Activated CD4-positive, alpha-beta memory T cell treated with anti-CD3 and anti-CD28 coated beads, Interleukin-2, amount 10 ng/mL, durations not matched to agents 7 days and 5 days (primary cell): ENCODE measurements around the gene ERCC6. TPM values are rescaled to one million over a fixed set of nuclear protein-coding genes. Genes with fewer than 3 reads are reported as not detected.

Source experiments
- CTCF ChIA-PET: fragments of 350-600 bp; sonication (Branson Sonifier 250); formaldehyde crosslinking; loops from one replicate; lab custom pipeline; 2021; ENCODE audit warnings: antibody characterized with exemption, inconsistent platforms; lab: Charles Lee
- POLR2A ChIA-PET: fragments of 350-600 bp; sonication (Branson Sonifier 250); formaldehyde crosslinking; loops from one replicate; lab custom pipeline; 2021; ENCODE audit warnings: antibody characterized with exemption; lab: Charles Lee
- DNase-seq: peaks from one replicate; pipeline ENCODE4 v3.0.0-alpha.2; 2020
- H3K27ac Mint-ChIP-seq: one replicate; pipeline ENCODE4 v1.8.0; 2021; ENCODE audit warnings: mild to moderate bottlenecking, mixed read lengths
- H3K27me3 Mint-ChIP-seq: one replicate; pipeline ENCODE4 v1.8.0; 2021; ENCODE audit warnings: mixed read lengths
- H3K36me3 Mint-ChIP-seq: one replicate; pipeline ENCODE4 v1.8.0; 2021; ENCODE audit warnings: low read depth, mixed read lengths
- H3K4me1 Mint-ChIP-seq: one replicate; pipeline ENCODE4 v1.8.0; 2021; ENCODE audit warnings: mixed read lengths
- H3K4me3 Mint-ChIP-seq: one replicate; pipeline ENCODE4 v1.8.0; 2021; ENCODE audit warnings: mild to moderate bottlenecking, mixed read lengths
- H3K9me3 Mint-ChIP-seq: one replicate; pipeline ENCODE4 v1.8.0; 2021; ENCODE audit warnings: mixed read lengths
- total RNA-seq, 2 experiments: library from RNA; stranded (reverse); gene quantifications; one replicate each; pipeline ENCODE4 v1.2.3, GENCODE V29; 2021

The ERCC6 gene
- total RNA-seq, 2 experiments from 2014 or later: 24.9 to 29.2 TPM

- POLR2A ChIA-PET: interaction anchor here (1.5 to 2.1 kb wide), 4 partner anchors 11 to 21 kb away, joined by 3 to 16 read pairs (median 6); no protein-coding TSS in a partner anchor
- Mint-ChIP-seq H3K27ac (no peak overlapping the region), H3K9me3 (peaks cover 7% of the 10 kb centered on the region), H3K4me3 (no peak overlapping the region), H3K27me3 (peaks cover 9% of the 10 kb centered on the region), H3K4me1 (peaks cover 33% of the 10 kb centered on the region), H3K36me3 (peaks cover 7% of the 10 kb centered on the region)
- CTCF ChIA-PET: interaction anchor here (1.4 to 1.6 kb wide), 2 partner anchors 16 to 133 kb away, joined by 3 to 6 read pairs; no protein-coding TSS in a partner anchor
- no peak for DNase-seq
Observed at GRCh38 chr10:49540056-49540797, 1.3 kb upstream of the ERCC6 start.

- Mint-ChIP-seq H3K27me3 (peaks cover 9% of the 10 kb centered on the region), H3K4me3 (peak overlapping the region; percentile 87), H3K4me1 (peaks cover 39% of the 10 kb centered on the region), H3K27ac (peak overlapping the region; percentile 92), H3K9me3 (peaks cover 3% of the 10 kb centered on the region), H3K36me3 (peaks cover 7% of the 10 kb centered on the region)
- ChIA-PET POLR2A (interaction anchor here (0.8 to 2.1 kb wide), 13 partner anchors 8 to 1233 kb away, joined by 3 to 16 read pairs (median 3); partner anchors contain the start of gene TMEM273), CTCF (interaction anchor here (0.9 to 1.7 kb wide), 10 partner anchors 15 to 883 kb away, joined by 3 to 10 read pairs (median 6); no protein-coding TSS in a partner anchor)
- no peak for DNase-seq
Observed at GRCh38 chr10:49539320-49539885, 482 bp upstream of the ERCC6 start.

GRCh38 chr10:49534670-49535381 is 4.1 kb downstream of the ERCC6 start:
- H3K27me3 Mint-ChIP-seq: no peaks in the 10 kb centered on the region
- H3K9me3 Mint-ChIP-seq: no peaks in the 10 kb centered on the region
- peaks cover 39% of the 10 kb centered on the region for H3K4me1 Mint-ChIP-seq
- ChIA-PET POLR2A (interaction anchor here (0.9 kb wide), 1 partner anchor 350 kb away, joined by 3 read pairs; no protein-coding TSS in a partner anchor), CTCF (interaction anchor here (0.5 to 1.4 kb wide), 3 partner anchors 16 to 635 kb away, joined by 3 read pairs; no protein-coding TSS in a partner anchor)
- H3K27ac Mint-ChIP-seq: no peak overlapping the region
- no peak overlapping the region for H3K4me3 Mint-ChIP-seq
- H3K36me3 Mint-ChIP-seq: peaks cover 22% of the 10 kb centered on the region
- DNase-seq: no peak

- no peak overlapping the region for H3K27ac Mint-ChIP-seq
- peaks cover 37% of the 10 kb centered on the region for H3K36me3 Mint-ChIP-seq
- no peak overlapping the region for H3K4me3 Mint-ChIP-seq
- H3K4me1 Mint-ChIP-seq: peaks cover 19% of the 10 kb centered on the region
- H3K9me3 Mint-ChIP-seq: no peaks in the 10 kb centered on the region
- ChIA-PET POLR2A (no interaction called here), CTCF (interaction anchor here (0.8 to 1.0 kb wide), 2 partner anchors 13 to 876 kb away, joined by 3 read pairs; no protein-coding TSS in a partner anchor)
- H3K27me3 Mint-ChIP-seq: no peaks in the 10 kb centered on the region
- no peak for DNase-seq
Observed at GRCh38 chr10:49532461-49532860, 6.5 kb downstream of the ERCC6 start.

- ChIA-PET POLR2A (interaction anchor here (2.7 kb wide), 1 partner anchor 10 kb away, joined by 16 read pairs; the partner anchor contains the start of gene ERCC6), CTCF (interaction anchor here (1.1 to 1.5 kb wide), 3 partner anchors 10 to 873 kb away, joined by 4 to 5 read pairs (median 4); no protein-coding TSS in a partner anchor)
- no peak overlapping the region for H3K27ac Mint-ChIP-seq
Observed at GRCh38 chr10:49528977-49529506, 9.9 kb downstream of the ERCC6 start.

GRCh38 chr10:49527850-49528249 is 11.1 kb downstream of the ERCC6 start:
- CTCF ChIA-PET: no interaction called here
- Mint-ChIP-seq H3K4me1 (no peaks in the 10 kb centered on the region), H3K4me3 (no peak overlapping the region), H3K27ac (no peak overlapping the region), H3K36me3 (peaks cover 52% of the 10 kb centered on the region), H3K27me3 (no peaks in the 10 kb centered on the region), H3K9me3 (no peaks in the 10 kb centered on the region)
- no peak for DNase-seq
- POLR2A ChIA-PET: interaction anchor here (1.5 kb wide), 1 partner anchor 11 kb away, joined by 7 read pairs; the partner anchor contains the start of gene ERCC6

More at GRCh38 chr10:49528977-49529506, 9.9 kb downstream of the ERCC6 start:
- Mint-ChIP-seq H3K4me3 (no peak overlapping the region), H3K27me3 (no peaks in the 10 kb centered on the region), H3K4me1 (no peaks in the 10 kb centered on the region), H3K9me3 (no peaks in the 10 kb centered on the region), H3K36me3 (peaks cover 52% of the 10 kb centered on the region)
- no peak for DNase-seq

GRCh38 chr10:49527061-49527460 is 11.9 kb downstream of the ERCC6 start:
- Mint-ChIP-seq H3K36me3 (peaks cover 51% of the 10 kb centered on the region), H3K27me3 (no peaks in the 10 kb centered on the region), H3K4me3 (no peak overlapping the region), H3K27ac (no peak overlapping the region), H3K4me1 (no peaks in the 10 kb centered on the region), H3K9me3 (no peaks in the 10 kb centered on the region)
- DNase-seq: no peak
- CTCF ChIA-PET: no interaction called here
- POLR2A ChIA-PET: interaction anchor here (1.5 kb wide), 1 partner anchor 12 kb away, joined by 7 read pairs; the partner anchor contains the start of gene ERCC6

- Mint-ChIP-seq H3K36me3 (peaks cover 47% of the 10 kb centered on the region), H3K27ac (no peak overlapping the region), H3K9me3 (no peaks in the 10 kb centered on the region), H3K4me3 (no peak overlapping the region), H3K27me3 (no peaks in the 10 kb centered on the region), H3K4me1 (no peaks in the 10 kb centered on the region)
- ChIA-PET POLR2A (interaction anchor here (1.5 kb wide), 1 partner anchor 12 kb away, joined by 7 read pairs; the partner anchor contains the start of gene ERCC6), CTCF (interaction anchor here (0.7 kb wide), 1 partner anchor 17 kb away, joined by 3 read pairs; no protein-coding TSS in a partner anchor)
- no peak for DNase-seq
Observed at GRCh38 chr10:49526619-49527018, 12.3 kb downstream of the ERCC6 start.

GRCh38 chr10:49524496-49524895 is 14.4 kb downstream of the ERCC6 start:
- no peak for DNase-seq
- Mint-ChIP-seq H3K9me3 (no peaks in the 10 kb centered on the region), H3K4me3 (no peak overlapping the region), H3K36me3 (peaks cover 39% of the 10 kb centered on the region), H3K27ac (no peak overlapping the region), H3K27me3 (no peaks in the 10 kb centered on the region), H3K4me1 (no peaks in the 10 kb centered on the region)
- POLR2A ChIA-PET: interaction anchor here (2.7 kb wide), 1 partner anchor 15 kb away, joined by 8 read pairs; the partner anchor contains the start of gene ERCC6
- CTCF ChIA-PET: interaction anchor here (1.2 to 4.8 kb wide), 3 partner anchors 8 to 15 kb away, joined by 3 to 22 read pairs (median 6); partner anchors contain the start of gene ERCC6

GRCh38 chr10:49523301-49523700 is 15.6 kb downstream of the ERCC6 start:
- H3K4me1 Mint-ChIP-seq: peaks cover 3% of the 10 kb centered on the region
- ChIA-PET POLR2A (interaction anchor here (2.7 kb wide), 1 partner anchor 16 kb away, joined by 8 read pairs; the partner anchor contains the start of gene ERCC6), CTCF (interaction anchor here (0.6 to 4.8 kb wide), 3 partner anchors 11 to 454 kb away, joined by 5 to 22 read pairs (median 8); no protein-coding TSS in a partner anchor)
- H3K9me3 Mint-ChIP-seq: no peaks in the 10 kb centered on the region
- H3K36me3 Mint-ChIP-seq: peaks cover 31% of the 10 kb centered on the region
- H3K27ac Mint-ChIP-seq: no peak overlapping the region
- no peaks in the 10 kb centered on the region for H3K27me3 Mint-ChIP-seq
- no peak for DNase-seq
- no peak overlapping the region for H3K4me3 Mint-ChIP-seq

GRCh38 chr10:49521062-49521461 is 17.9 kb downstream of the ERCC6 start:
- Mint-ChIP-seq H3K36me3 (peaks cover 19% of the 10 kb centered on the region), H3K4me3 (no peak overlapping the region), H3K4me1 (peaks cover 3% of the 10 kb centered on the region), H3K27ac (no peak overlapping the region), H3K27me3 (no peaks in the 10 kb centered on the region), H3K9me3 (no peaks in the 10 kb centered on the region)
- ChIA-PET POLR2A (no interaction called here), CTCF (interaction anchor here (4.8 kb wide), 1 partner anchor 8 kb away, joined by 22 read pairs; no protein-coding TSS in a partner anchor)
- DNase-seq: no peak
